Neural cell (in vitro differentiated cells): ENCODE results near the gene GCNA. TPM values are rescaled to one million over a fixed set of nuclear protein-coding genes. Genes with fewer than 3 reads are reported as not detected.

Experiments
- H2AFZ ChIP-seq: fragments of 200-600, 300-800 bp; sonication (generic), shearing (Covaris generic); 2 replicates; pipeline ENCODE4 v1.6.0; 2014; ENCODE audit warnings: low read depth, mild to moderate bottlenecking, antibody characterized with exemption, low read length, moderate library complexity
- H3F3A ChIP-seq: fragments of 200-600 bp; shearing (Covaris generic); 2 replicates; pipeline ENCODE4 v1.6.1; 2016; ENCODE audit warnings: mild to moderate bottlenecking, moderate library complexity, mixed read lengths, antibody characterized with exemption, low read length; ENCODE audit not compliant: insufficient read depth, poor library complexity, severe bottlenecking
- H3K27ac ChIP-seq: fragments of 200-600, 300-800 bp; sonication (generic), shearing (Covaris generic); 2 replicates; pipeline ENCODE4 v1.5.1; 2014; ENCODE audit warnings: mild to moderate bottlenecking, low read length, moderate library complexity
- H3K27me3 ChIP-seq: fragments of 300-800, 200-600 bp; sonication (generic), shearing (Covaris generic); 2 replicates; pipeline ENCODE4 v1.6.0; 2014; ENCODE audit warnings: mild to moderate bottlenecking, low read depth, low read length, moderate library complexity; ENCODE audit not compliant: insufficient read depth
- H3K36me3 ChIP-seq: fragments of 300-800, 200-600 bp; sonication (generic), shearing (Covaris generic); 2 replicates; pipeline ENCODE4 v1.5.1; 2014; ENCODE audit warnings: mild to moderate bottlenecking, antibody characterized with exemption, low read length, moderate library complexity; ENCODE audit not compliant: insufficient read depth
- H3K4me2 ChIP-seq: fragments of 300-800, 200-600 bp; sonication (generic), shearing (Covaris generic); 2 replicates; pipeline ENCODE4 v1.6.0; 2014; ENCODE audit warnings: mild to moderate bottlenecking, low read length
- H3K4me3 ChIP-seq: fragments of 300-800, 200-600 bp; sonication (generic), shearing (Covaris generic); 2 replicates; pipeline ENCODE4 v1.5.1; 2014; ENCODE audit warnings: mild to moderate bottlenecking, low read length, moderate library complexity
- H3K79me2 ChIP-seq: fragments of 200-600 bp; shearing (Covaris generic); replicated peaks from 2 replicates; pipeline ENCODE4 v1.6.0; 2014; ENCODE audit warnings: mild to moderate bottlenecking, low read length, moderate library complexity; ENCODE audit not compliant: insufficient read depth
- H3K9ac ChIP-seq: fragments of 300-800, 200-600 bp; sonication (generic), shearing (Covaris generic); 2 replicates; pipeline ENCODE4 v1.6.1; 2016; ENCODE audit warnings: mild to moderate bottlenecking, low read length, mixed read lengths
- H3K9me2 ChIP-seq: fragments of 200-600 bp; shearing (Covaris generic); 2 replicates; pipeline ENCODE4 v1.6.1; 2016; ENCODE audit warnings: mild to moderate bottlenecking, low read length, mixed read lengths; ENCODE audit not compliant: insufficient read depth
- H3K9me3 ChIP-seq: fragments of 200-600, 300-800 bp; sonication (generic), shearing (Covaris generic); 2 replicates; pipeline ENCODE4 v1.6.1; 2016; ENCODE audit warnings: mild to moderate bottlenecking, mixed run types, low read length, moderate library complexity, mixed read lengths
- H4K20me1 ChIP-seq: fragments of 200-600 bp; shearing (Covaris generic); 2 replicates; pipeline ENCODE4 v1.6.1; 2016; ENCODE audit warnings: mild to moderate bottlenecking, mixed run types; ENCODE audit not compliant: insufficient read depth
- EP300 ChIP-seq: fragments of 450-650 bp; conservative IDR thresholded peaks from 2 replicates; pipeline ENCODE4 v1.6.1; 2014; ENCODE audit warnings: antibody characterized with exemption, mild to moderate bottlenecking, moderate library complexity; ENCODE audit not compliant: poor library complexity, severe bottlenecking
- EZH2 ChIP-seq: fragments of 200-600, 300-800 bp; shearing (Covaris generic), sonication (generic); IDR thresholded peaks from 2 replicates; pipeline ENCODE4 v1.6.1; 2014; ENCODE audit warnings: antibody characterized with exemption, low read length, borderline replicate concordance, mild to moderate bottlenecking; ENCODE audit not compliant: insufficient read depth, poor library complexity, severe bottlenecking
- MXI1 ChIP-seq: fragments of 450-650 bp; conservative IDR thresholded peaks from 2 replicates; pipeline ENCODE4 v1.6.1; 2014; ENCODE audit warnings: antibody characterized with exemption, mild to moderate bottlenecking; ENCODE audit not compliant: poor library complexity, severe bottlenecking
- POLR2AphosphoS5 ChIP-seq: IDR thresholded peaks from 2 replicates; pipeline ENCODE4 v1.6.1; 2012
- RAD21 ChIP-seq: fragments of 450-650 bp; conservative IDR thresholded peaks from 2 replicates; pipeline ENCODE4 v1.6.1; 2014; ENCODE audit warnings: antibody characterized with exemption, mild to moderate bottlenecking, moderate library complexity
- SMC3 ChIP-seq: fragments of 450-650 bp; conservative IDR thresholded peaks from 2 replicates; pipeline ENCODE4 v1.6.1; 2014; ENCODE audit warnings: antibody characterized with exemption, mild to moderate bottlenecking, moderate library complexity; ENCODE audit not compliant: poor library complexity
- TAF1 ChIP-seq: IDR thresholded peaks from 2 replicates; pipeline ENCODE4 v1.6.1; 2012; ENCODE audit warnings: low read depth
- polyA plus RNA-seq: library from polyadenylated mRNA; depleted of rRNA; stranded (reverse); fragments of >200 nt; gene quantifications from 2 replicates; pipeline ENCODE4 v1.2.3, GENCODE V29; 2014
- TF ChIP-seq, protein P1 (sequence below): IDR thresholded peaks from 2 replicates; pipeline ENCODE4 v1.6.1; 2012; ENCODE audit warnings: borderline replicate concordance
- TF ChIP-seq, protein P2 (sequence below): fragments of 450-650 bp; IDR thresholded peaks from 2 replicates; pipeline ENCODE4 v1.5.1; 2014; ENCODE audit warnings: antibody characterized with exemption, mild to moderate bottlenecking, moderate library complexity; ENCODE audit not compliant: poor library complexity, severe bottlenecking

GCNA gene
- polyA plus RNA-seq, 1 donor from 2014 or later: 11.0 TPM

DNA sequence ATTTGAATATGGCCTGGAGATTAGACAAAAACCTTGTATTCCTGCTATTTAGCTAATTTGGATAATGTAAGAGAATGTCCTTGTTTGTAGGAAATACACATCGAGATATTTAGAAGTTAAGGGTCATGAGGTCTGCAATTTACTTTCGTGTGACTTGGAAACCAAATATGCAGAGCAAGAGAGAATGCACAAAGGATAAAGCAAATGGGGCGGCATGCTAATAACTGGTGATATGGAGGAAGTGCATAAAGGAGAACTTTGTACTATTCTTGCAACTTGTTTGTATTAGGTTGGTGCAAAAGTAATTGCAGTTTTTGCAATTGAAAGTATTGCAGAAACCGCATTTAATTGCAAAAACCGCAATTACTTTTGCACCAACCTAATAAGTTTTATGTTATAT lies 47.2 kb downstream of the GCNA start:
- H3K27me3 ChIP-seq: no peaks in the 10 kb centered on the region
- no peak overlapping the region for H3K4me3 ChIP-seq
- H3K9ac ChIP-seq: no peak overlapping the region
- no peaks in the 10 kb centered on the region for H3F3A ChIP-seq
- TF ChIP-seq RAD21 (no peak), EZH2 (no peak), EP300 (no peak), POLR2AphosphoS5 (no peak), SMC3 (no peak), MXI1 (no peak), TAF1 (no peak)
- TF ChIP-seq, protein P1, sequence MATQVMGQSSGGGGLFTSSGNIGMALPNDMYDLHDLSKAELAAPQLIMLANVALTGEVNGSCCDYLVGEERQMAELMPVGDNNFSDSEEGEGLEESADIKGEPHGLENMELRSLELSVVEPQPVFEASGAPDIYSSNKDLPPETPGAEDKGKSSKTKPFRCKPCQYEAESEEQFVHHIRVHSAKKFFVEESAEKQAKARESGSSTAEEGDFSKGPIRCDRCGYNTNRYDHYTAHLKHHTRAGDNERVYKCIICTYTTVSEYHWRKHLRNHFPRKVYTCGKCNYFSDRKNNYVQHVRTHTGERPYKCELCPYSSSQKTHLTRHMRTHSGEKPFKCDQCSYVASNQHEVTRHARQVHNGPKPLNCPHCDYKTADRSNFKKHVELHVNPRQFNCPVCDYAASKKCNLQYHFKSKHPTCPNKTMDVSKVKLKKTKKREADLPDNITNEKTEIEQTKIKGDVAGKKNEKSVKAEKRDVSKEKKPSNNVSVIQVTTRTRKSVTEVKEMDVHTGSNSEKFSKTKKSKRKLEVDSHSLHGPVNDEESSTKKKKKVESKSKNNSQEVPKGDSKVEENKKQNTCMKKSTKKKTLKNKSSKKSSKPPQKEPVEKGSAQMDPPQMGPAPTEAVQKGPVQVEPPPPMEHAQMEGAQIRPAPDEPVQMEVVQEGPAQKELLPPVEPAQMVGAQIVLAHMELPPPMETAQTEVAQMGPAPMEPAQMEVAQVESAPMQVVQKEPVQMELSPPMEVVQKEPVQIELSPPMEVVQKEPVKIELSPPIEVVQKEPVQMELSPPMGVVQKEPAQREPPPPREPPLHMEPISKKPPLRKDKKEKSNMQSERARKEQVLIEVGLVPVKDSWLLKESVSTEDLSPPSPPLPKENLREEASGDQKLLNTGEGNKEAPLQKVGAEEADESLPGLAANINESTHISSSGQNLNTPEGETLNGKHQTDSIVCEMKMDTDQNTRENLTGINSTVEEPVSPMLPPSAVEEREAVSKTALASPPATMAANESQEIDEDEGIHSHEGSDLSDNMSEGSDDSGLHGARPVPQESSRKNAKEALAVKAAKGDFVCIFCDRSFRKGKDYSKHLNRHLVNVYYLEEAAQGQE: no peak
- TF ChIP-seq, protein P2, sequence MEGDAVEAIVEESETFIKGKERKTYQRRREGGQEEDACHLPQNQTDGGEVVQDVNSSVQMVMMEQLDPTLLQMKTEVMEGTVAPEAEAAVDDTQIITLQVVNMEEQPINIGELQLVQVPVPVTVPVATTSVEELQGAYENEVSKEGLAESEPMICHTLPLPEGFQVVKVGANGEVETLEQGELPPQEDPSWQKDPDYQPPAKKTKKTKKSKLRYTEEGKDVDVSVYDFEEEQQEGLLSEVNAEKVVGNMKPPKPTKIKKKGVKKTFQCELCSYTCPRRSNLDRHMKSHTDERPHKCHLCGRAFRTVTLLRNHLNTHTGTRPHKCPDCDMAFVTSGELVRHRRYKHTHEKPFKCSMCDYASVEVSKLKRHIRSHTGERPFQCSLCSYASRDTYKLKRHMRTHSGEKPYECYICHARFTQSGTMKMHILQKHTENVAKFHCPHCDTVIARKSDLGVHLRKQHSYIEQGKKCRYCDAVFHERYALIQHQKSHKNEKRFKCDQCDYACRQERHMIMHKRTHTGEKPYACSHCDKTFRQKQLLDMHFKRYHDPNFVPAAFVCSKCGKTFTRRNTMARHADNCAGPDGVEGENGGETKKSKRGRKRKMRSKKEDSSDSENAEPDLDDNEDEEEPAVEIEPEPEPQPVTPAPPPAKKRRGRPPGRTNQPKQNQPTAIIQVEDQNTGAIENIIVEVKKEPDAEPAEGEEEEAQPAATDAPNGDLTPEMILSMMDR: no peak
- H3K4me2 ChIP-seq: no peak overlapping the region
- no peak overlapping the region for H3K27ac ChIP-seq
- H3K79me2 ChIP-seq: no peaks in the 10 kb centered on the region
- no peaks in the 10 kb centered on the region for H3K36me3 ChIP-seq
- no peaks in the 10 kb centered on the region for H4K20me1 ChIP-seq
- no peak overlapping the region for H2AFZ ChIP-seq
- H3K9me3 ChIP-seq: no peaks in the 10 kb centered on the region
- H3K9me2 ChIP-seq: no peaks in the 10 kb centered on the region

DNA sequence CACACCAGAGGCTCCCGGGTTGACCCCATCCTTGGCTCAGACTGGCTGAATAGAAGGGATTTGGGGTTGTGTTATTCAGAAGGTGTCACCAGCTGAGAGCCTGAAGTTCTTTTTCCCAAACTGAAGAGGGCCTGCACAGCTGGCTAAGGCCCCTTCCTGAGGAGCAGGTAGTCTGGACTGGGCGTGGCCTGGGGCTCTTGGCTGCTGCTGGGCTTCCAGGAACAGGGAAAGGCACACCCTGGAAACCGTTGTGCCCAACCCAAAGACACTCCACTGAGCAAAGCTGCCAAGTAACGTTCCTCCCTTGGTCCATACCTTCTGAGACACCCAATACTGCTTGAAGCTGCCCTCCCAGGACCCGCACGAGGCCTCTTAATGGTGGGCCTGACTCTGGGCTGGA lies 48.3 kb downstream of the GCNA start:
- TF ChIP-seq SMC3: no peak
- no peak for TF ChIP-seq EP300
- TF ChIP-seq MXI1: no peak
- TF ChIP-seq EZH2: no peak
- TF ChIP-seq, protein P2: no peak
- TF ChIP-seq, protein P1: no peak
- no peak for TF ChIP-seq POLR2AphosphoS5
- Histone ChIP-seq H3F3A (no peaks in the 10 kb centered on the region), H3K9me3 (no peaks in the 10 kb centered on the region), H3K9ac (no peak overlapping the region), H3K9me2 (no peaks in the 10 kb centered on the region), H3K36me3 (no peaks in the 10 kb centered on the region), H3K4me3 (no peak overlapping the region), H3K79me2 (no peaks in the 10 kb centered on the region), H3K27me3 (no peaks in the 10 kb centered on the region), H3K27ac (no peak overlapping the region), H2AFZ (no peak overlapping the region), H4K20me1 (no peaks in the 10 kb centered on the region), H3K4me2 (no peak overlapping the region)
